NCI-H82 (cell line): ENCODE measurements around the gene NUBPL.
"Not testable (repeated sequence)": the region's sequence is repeated elsewhere in the genome, so short reads cannot be mapped to it uniquely, and the experiment has no call there.

ENCODE experiments used
- DNase-seq: peaks from one replicate; lab custom pipeline; 2025; lab: John Stamatoyannopoulos, UW

The NUBPL gene

GRCh38 chr14:31677052-31677451 is 115.8 kb downstream of the NUBPL start:
- DNase-seq: no peak

- no peak for DNase-seq
Measured at GRCh38 chr14:31677630-31678029, 116.4 kb downstream of the NUBPL start.

GRCh38 chr14:31678421-31679249 is 117.4 kb downstream of the NUBPL start:
- DNase-seq: no peak

GRCh38 chr14:31682768-31683167 is 121.6 kb downstream of the NUBPL start:
- no peak for DNase-seq

GRCh38 chr14:31687726-31688125 is 126.5 kb downstream of the NUBPL start:
- DNase-seq: no peak

DNA sequence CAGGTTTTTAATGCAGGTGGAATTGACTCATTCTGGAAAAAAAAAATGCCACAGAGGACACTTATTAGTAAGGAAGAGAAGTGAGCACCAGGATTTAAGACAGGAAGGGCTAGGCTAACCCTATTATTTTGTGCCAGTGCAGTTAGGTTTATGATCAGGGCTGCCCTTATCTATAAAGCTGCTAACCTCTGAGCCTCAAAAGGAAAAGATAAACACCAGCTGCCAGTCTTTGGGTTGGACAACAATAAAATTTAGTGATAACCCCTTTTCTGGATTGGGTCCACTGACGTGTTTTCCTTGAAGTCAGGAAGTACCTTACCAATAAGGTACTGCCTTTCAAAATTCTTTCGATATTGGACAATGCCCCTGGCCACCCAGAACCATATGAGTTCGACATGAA is 128.9 kb downstream of the NUBPL start:
- no peak for DNase-seq

GRCh38 chr14:31692376-31692781 is 131.2 kb downstream of the NUBPL start:
- DNase-seq: no peak

- no peak for DNase-seq
Measured at GRCh38 chr14:31696378-31696777, 135.2 kb downstream of the NUBPL start.

- DNase-seq: no peak
Measured at GRCh38 chr14:31699809-31700208, 138.6 kb downstream of the NUBPL start.

GRCh38 chr14:31700282-31701074 is 139.3 kb downstream of the NUBPL start:
- no peak for DNase-seq

- DNase-seq: no peak
Measured at GRCh38 chr14:31702130-31702529, 140.9 kb downstream of the NUBPL start.

GRCh38 chr14:31703056-31703455 is 141.9 kb downstream of the NUBPL start:
- no peak for DNase-seq

GRCh38 chr14:31705731-31706130 is 144.5 kb downstream of the NUBPL start:
- no peak for DNase-seq

DNA sequence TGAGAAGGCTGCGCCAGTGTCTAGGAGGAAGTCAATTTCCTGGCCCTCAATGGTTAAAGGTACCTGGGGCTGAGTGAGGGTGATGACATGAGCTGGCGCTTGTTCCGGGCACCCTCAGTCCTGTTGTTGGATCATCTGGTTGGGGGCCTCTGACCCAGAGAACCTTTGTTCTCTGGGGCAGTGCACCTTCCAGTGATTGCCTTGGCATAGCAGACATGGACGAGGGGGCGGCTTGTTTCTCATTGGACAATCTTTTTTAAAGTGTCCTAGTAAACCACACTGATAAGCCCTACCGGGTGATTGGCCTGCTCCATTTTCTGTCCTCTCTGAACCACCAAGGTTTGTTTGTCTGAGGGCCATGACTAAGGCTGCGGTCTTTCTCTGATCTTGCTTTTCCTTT is 147.5 kb downstream of the NUBPL start:
- DNase-seq: not testable (repeated sequence)

GRCh38 chr14:31712244-31713127 is 151.3 kb downstream of the NUBPL start:
- no peak for DNase-seq

- DNase-seq: no peak
Measured at GRCh38 chr14:31716208-31716607, 155.0 kb downstream of the NUBPL start.

DNA sequence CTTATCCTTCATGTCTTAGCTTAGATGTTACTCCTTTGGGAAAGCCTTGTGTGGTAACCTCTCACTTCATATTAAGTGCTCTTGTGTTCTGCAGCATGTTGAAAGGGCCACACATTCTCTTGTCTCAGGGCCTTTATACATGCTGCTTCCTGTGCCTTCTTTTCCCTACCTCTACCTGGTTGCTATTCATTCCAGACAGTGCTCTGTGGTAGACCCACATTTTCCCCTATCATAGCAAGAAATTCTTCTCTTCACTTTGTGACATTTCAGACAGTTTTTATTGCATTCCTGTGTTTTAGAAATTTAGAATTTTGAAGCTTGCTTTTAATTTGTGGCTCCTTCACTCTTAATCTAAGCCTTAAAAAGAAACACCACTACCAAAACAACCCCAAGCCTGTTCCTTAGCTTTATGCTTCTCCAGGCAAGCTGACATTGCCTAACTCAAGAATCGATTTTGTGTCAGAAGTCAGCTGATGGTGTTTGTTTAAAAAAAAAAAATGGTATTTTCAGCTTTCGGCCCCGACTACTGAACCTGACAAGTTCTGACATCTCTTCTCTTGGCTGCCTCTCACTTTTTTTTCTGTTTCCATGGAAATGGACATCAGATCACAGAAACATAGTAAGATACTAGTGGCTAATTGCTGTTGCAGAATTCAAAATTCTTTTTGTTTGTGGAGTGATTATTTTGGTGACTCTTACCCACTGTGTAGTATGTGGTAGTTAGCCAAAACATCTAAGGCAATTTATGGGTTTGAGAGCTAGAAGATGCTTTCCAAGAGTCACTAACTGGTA is 156.3 kb downstream of the NUBPL start:
- no peak for DNase-seq

DNA sequence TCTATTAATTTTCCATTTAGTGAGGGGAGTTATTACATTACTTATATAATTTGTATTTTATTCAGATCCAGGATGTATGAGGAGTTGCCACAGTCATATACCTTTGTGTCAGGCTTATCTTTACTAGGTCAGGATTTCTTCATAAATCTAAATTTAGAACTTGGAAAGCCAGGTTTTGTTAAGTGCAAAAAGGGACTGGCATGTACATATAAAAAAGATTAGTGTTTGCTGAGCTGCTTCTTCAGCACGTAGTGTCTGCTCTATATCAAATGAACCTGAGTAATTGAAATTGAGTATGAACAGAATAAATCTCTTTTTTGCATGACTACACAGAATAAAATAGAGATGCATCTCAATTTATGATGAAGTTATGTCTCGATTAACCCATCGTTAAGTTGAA is 157.4 kb downstream of the NUBPL start:
- no peak for DNase-seq

DNA sequence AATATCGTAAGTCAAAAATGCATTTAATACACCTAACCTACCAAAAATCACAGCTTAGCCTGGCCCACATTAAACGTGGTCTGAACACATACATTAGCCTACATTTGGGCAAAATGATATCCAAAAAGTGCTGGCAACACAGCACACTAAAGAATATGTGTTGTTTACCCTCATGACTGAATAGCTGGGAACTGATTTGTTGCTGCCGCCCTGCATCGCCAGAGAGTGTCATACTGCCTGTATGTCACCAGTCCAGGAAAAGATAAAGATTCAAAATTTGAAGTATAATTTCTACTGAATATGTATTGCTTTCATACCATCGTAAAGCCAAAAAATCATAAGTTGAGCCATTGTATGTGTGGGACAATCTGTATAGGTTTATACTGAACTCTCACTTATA is 157.8 kb downstream of the NUBPL start:
- DNase-seq: no peak

GRCh38 chr14:31726337-31726736 is 165.1 kb downstream of the NUBPL start:
- no peak for DNase-seq

- no peak for DNase-seq
Measured at GRCh38 chr14:31727797-31728196, 166.6 kb downstream of the NUBPL start.
